NCI-H2029 treated with DMSO at 0.1 percent for 48 hours (cell line): ENCODE data around the gene MMP14.

Experiments used
- DNase-seq: peaks from one replicate; lab custom pipeline; 2025; lab: John Stamatoyannopoulos, UW

The MMP14 gene

GRCh38 chr14:22884738-22885523 lies 48.5 kb downstream of the MMP14 start:
- DNase-seq: no peak

GRCh38 chr14:22885975-22886374 lies 49.6 kb downstream of the MMP14 start:
- DNase-seq: no peak

GRCh38 chr14:22886500-22887259 lies 50.3 kb downstream of the MMP14 start:
- peak; percentile 97 for DNase-seq

GRCh38 chr14:22887260-22887989 lies 51.0 kb downstream of the MMP14 start:
- peak; percentile 100 for DNase-seq

GRCh38 chr14:22887990-22888378 lies 51.6 kb downstream of the MMP14 start:
- DNase-seq: no peak

GRCh38 chr14:22888662-22889061 lies 52.3 kb downstream of the MMP14 start:
- no peak for DNase-seq

- DNase-seq: no peak
These were observed 54.0 kb downstream of the MMP14 start for GRCh38 chr14:22890416-22890815.

GRCh38 chr14:22892488-22892887 lies 56.1 kb downstream of the MMP14 start:
- no peak for DNase-seq

- no peak for DNase-seq
These were observed 57.3 kb downstream of the MMP14 start for GRCh38 chr14:22893706-22894105.

- no peak for DNase-seq
These were observed 59.0 kb downstream of the MMP14 start for GRCh38 chr14:22895402-22895801.

- no peak for DNase-seq
These were observed 60.0 kb downstream of the MMP14 start for GRCh38 chr14:22896356-22896755.

GRCh38 chr14:22896760-22897159 lies 60.4 kb downstream of the MMP14 start:
- no peak for DNase-seq

GRCh38 chr14:22897357-22897756 lies 61.0 kb downstream of the MMP14 start:
- DNase-seq: no peak
